Stimulated activated CD8-positive, alpha-beta memory T cell treated with anti-CD3 and anti-CD28 coated beads, Interleukin-15, amount 100 ng/mL, for 1 hour (primary cell): ENCODE results near the gene RFX4.
"Not testable (repeated sequence)": the region's sequence is repeated elsewhere in the genome, so short reads cannot be mapped to it uniquely, and the experiment has no call there.

Experiments
- DNase-seq: peaks from one replicate; pipeline ENCODE4 v3.0.0-alpha.2; 2020; ENCODE audit warnings: low read depth

The RFX4 gene

GRCh38 chr12:106726603-106727202, 143.9 kb downstream of the RFX4 start:
- DNase-seq, result not testable (repeated sequence)

GRCh38 chr12:106729611-106730010, 146.8 kb downstream of the RFX4 start:
- DNase-seq, result no peak

- no peak for DNase-seq
Observed at GRCh38 chr12:106732890-106733289, 150.1 kb downstream of the RFX4 start.

- DNase-seq, result no peak
Observed at GRCh38 chr12:106733660-106734059, 150.9 kb downstream of the RFX4 start.

DNA sequence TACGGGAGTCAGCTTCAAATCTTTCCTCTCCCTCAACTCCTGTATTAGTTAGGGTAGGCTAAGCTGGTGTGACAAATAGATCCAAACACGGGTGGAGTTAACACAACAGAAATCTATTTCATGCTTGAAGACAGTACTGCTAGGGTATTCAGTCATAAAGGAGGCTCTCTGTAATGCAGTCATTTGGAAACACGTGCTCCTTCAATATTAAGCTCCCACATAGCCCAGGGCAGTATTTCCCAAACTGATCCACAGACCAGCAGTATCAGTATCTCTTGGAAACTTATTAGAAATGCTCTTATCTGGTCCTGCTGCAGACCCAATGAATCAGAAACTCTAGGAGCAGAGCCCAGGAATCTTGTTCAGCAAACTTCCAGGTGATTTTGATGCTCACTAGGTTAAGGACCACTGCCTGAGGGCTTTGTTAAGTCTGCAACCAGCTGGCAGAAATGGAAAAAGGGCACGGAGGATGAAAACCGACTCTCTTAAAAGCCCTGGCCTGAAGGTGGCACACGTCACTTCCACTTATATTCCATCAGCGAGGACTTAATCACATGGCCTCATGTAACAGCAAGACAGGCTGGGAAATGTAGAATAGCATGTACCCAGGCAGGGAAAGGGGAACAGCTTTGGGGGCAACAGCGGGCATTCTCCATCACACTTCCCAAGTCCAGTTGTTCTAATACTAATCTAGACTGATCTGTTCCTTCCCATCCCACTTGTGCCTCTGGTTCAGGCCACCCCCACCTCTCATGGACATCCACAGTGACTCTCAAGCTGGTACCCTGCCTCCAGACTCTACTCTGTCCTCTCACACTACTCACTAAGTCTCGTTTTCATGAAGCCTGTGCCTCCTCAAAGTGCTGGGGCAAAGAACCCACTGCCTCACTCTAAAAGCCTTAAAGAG, 153.5 kb downstream of the RFX4 start:
- DNase-seq, result no peak

DNA sequence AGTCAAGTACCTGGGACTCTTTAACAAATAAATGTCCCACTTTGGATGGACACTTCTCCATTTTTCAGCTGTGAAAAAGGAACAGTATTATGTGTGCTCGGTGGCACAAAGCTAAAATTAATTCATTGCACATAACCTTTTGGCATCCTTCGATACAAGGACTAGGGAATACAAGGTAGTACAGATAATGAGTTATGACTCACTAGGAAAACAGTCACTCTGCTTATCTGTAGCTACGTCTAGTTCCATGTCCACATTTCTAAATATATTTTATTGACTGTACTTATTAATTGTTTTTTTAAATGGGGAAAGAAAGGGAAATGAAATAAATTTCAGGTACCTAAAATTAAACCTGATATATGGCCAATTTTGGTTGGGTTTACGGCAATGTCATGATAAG, 156.5 kb downstream of the RFX4 start:
- DNase-seq, result no peak

DNA sequence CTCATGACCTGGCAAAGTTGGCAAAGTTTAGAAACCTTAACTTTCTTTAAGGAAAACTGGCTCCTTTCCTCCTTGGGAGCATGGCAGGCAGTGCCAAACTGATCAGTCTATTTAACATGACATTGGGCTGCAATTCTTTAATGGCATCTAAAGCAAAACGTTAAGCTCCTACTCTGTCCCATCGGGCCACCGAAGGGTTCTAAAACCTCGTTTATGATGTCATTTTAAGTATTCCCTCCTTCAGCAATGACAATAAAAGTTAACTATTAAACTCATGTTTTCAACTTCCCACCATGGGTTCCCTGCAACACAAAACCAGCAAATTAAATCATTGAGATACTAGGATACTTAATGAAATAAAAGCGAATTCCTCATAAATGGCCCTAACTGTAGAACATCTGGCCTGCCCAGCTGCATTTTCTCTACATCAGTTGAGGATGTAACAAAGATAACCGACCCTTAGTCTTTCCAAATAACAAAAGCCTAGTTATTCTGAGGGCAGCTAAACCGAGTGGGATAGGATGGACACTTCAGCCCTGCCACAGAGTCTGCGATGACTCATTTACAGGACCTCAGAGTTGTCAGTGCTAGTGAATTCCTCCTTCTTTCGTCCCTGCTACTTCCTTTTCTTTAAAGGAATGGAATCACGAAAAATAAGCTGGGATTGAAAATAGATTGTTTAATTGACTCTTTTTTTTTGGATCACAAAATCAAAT, 157.2 kb downstream of the RFX4 start:
- no peak for DNase-seq

DNA sequence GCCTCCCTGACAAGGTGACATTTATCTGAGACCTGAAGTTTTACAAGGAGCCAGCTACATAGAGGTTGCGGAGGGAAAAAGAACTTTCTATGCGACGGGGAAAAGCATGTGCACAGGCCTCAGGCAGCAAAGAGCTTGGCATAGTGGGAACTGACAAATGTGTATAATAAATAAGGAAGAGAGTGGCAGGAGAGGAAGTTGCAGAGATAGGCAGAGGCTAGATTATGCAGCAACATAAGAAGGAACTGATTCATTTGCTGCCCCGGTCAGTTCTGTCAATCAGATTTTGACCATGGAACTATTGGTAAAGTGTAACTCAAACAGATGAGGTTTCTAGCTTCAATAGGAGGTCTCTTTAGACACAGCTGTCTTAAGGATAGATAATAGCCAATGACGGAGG, 158.0 kb downstream of the RFX4 start:
- no peak for DNase-seq

GRCh38 chr12:106741247-106741646, 158.4 kb downstream of the RFX4 start:
- DNase-seq, result no peak

- DNase-seq, result no peak
Observed at GRCh38 chr12:106743270-106743988, 160.6 kb downstream of the RFX4 start.

GRCh38 chr12:106744600-106744999, 161.8 kb downstream of the RFX4 start:
- DNase-seq, result no peak

- DNase-seq, result no peak
Observed at GRCh38 chr12:106745181-106745745, 162.5 kb downstream of the RFX4 start.

DNA sequence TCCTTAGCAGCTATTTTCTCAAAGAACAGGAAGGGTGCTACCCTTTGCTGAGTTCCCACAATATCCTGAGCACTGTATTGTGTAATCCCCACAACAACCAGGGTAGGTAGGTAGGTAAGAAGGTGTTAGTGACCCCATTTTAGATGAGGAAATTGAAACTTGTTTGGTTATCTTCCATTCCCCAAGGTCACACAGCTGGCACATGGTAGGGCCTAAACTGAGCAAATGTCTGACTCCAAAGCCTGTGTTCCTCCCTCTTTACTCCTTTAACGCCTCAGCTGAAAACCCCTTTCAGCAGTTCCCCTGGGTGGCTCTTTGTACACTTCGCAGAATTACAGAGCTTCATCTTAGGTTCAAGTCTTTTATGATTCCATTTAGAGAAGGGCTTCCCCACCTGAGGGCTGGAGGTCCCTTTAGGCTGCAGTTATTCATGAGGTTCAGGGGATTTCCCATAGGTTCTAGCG, 165.2 kb downstream of the RFX4 start:
- no peak for DNase-seq

- DNase-seq, result no peak
Observed at GRCh38 chr12:106750524-106750923, 167.7 kb downstream of the RFX4 start.

DNA sequence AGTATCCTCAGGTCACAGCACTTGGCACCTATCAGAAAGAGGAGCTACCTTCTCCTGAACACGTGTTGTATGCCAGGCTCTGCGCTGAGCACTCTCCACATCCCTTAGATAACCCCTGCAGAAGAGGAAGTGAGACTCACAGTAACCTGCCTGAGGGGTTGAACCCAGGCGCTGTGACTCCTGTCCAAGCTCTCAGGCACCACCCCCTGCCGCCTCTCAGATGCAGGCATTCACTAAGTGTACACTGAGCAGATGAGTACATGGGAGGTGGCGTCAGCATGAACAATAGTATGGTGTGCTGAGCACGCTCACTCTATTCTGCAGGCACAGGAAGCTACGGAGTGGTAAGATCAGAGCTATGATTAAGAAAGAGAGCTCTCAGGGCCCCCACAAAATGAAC, 170.7 kb downstream of the RFX4 start:
- no peak for DNase-seq

DNA sequence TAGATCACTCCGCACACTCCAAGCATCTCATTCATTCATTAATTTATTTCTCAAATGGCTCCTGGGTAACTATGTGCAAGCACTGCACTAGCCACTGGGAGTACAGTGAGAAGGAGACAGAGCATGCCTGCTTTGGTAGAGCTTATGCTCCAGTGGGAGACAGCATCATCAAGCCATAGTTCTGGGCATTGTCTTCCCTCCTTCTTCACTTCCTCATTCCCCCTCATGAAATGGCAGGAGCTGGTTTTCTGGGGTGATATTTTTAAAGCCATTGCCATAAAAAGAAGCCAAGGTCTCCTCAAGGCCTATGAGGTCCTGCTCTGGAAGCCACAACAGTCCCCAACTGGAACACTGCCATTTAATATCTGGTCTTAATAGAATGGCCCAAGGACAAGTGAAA, 171.5 kb downstream of the RFX4 start:
- DNase-seq, result no peak

DNA sequence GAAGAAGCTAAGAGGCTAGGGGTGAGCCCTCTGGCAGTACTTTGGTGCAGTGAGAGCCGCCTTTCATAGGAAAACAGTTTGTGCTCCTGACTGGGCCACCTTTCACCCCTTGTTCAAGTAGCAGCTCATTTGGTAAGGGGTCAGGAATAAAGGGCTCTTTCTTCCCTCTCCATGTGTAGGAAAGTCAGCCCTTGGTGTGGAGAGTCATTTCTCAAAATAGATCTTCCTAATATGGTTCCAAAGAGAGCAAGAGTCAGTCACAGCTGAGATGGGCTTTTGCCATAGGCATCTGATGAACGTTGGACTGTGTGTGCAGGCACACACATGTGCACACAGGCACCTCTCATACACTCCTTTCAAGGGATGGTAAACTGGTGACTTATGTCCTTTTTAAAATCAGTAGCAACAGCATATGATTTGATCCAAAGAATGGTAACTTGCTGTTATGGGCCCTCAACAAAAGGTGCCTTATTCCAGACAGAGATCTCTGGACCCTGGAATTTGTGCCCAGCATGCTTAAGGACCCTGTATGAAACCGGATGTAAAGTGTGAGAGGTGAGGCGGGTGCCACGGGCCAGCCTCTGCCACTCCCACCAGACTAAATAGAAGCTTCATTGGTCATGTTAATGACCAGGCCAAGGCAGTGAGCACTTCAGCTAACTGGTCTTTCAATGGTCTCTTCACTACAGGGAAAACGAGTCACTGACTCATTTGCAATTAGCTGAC, 175.0 kb downstream of the RFX4 start:
- DNase-seq, result no peak

DNA sequence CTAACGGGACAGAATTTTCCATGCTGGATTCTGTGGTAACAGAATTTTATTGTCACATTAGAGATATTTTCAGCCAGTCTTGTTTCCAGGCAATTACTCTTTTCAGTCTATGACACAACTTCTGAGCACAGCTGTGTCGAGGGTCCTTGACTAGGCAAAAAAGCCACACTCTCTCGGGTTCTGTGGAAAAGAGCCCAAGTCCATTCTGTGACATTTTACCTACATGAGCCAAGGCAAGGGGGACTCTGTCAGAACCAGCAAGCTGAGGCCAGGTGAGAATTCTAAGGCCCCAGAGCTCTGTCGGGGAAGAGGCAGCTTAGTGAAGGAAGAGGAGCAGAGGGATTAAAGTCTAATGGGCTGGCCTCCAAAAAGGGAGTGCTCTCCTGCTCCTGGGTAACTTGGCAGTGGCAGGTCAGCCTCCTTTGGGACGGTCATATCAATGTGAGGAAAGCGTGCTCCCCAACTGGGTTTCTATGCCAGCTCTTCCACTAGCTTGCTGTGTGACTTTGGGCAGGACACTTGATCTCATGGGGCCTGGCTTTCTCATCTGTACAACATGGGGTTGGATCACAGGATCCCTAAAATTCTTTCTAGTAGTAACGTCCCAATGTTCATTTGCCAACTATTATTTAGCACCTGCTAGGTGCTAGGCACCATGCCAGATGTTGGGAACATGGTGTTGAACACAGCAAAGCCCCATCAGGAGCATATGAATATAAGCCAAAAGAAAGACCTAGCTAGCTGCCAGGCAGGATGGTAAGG, 175.7 kb downstream of the RFX4 start:
- no peak for DNase-seq

GRCh38 chr12:106759526-106760183, 176.9 kb downstream of the RFX4 start:
- DNase-seq, result no peak

DNA sequence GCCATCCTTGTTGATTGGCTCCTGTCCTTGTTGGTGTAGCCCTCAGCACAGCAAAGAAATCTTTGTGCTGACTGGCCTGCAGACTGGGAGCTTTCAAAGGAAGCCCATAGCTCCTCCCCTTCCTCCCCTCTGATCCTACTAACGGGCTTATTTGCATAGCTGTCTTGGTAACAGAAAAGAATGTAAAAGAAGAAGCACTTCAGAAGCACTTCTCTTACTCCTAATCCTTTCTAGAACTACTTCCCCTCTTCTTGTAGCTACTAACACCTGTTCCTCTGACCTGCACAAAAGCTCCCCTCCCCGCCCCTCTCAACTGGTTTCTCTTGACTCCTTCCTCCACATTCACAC, 177.4 kb downstream of the RFX4 start:
- DNase-seq, result no peak
